Hematopoietic multipotent progenitor cell treated with erythropoietin and hydrocortisone succinate and interleukin-3 and kit ligand, for 6 days (in vitro differentiated cells): ENCODE results near the gene MTSS2.

Experiments used
- DNase-seq: peaks from one replicate; pipeline ENCODE4 v3.0.0-alpha.2; 2015

The MTSS2 gene, protein sequence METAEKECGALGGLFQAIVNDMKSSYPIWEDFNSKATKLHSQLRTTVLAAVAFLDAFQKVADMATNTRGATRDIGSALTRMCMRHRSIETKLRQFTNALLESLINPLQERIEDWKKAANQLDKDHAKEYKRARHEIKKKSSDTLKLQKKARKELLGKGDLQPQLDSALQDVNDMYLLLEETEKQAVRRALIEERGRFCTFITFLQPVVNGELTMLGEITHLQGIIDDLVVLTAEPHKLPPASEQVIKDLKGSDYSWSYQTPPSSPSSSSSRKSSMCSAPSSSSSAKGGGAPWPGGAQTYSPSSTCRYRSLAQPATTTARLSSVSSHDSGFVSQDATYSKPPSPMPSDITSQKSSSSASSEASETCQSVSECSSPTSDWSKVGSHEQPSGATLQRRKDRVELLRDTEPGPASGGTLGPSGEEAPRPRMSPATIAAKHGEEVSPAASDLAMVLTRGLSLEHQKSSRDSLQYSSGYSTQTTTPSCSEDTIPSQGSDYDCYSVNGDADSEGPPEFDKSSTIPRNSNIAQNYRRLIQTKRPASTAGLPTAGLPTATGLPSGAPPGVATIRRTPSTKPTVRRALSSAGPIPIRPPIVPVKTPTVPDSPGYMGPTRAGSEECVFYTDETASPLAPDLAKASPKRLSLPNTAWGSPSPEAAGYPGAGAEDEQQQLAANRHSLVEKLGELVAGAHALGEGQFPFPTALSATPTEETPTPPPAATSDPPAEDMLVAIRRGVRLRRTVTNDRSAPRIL

DNA sequence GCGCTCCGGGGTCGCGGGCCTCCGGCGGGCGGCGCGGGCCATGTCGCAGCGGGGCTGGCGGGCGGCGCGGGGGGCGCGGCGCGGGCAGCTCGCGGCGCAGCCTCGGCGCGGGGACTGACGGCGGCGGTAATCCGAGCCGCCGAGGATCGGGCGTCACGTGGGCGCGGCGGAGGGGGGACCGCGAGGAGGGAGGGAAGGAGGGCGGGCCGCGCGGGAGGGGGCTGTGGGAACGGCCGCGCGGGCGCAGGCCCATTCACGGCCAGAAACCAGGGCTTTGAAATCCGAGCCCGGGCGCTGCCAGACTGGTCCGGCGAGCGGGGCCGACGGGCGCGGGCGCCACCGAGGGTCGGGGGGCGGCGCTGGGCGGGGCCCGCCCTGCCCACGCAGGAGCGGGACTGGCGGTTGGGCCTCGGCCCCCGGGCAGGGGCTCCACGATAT, at the start of gene MTSS2:
MTSS2 (minus strand) TSS at position 116 of the 438 bp plus-strand sequence. CDS start 262 bp downstream, outside the sequence.
- DNase-seq, result peak; percentile 81

DNA sequence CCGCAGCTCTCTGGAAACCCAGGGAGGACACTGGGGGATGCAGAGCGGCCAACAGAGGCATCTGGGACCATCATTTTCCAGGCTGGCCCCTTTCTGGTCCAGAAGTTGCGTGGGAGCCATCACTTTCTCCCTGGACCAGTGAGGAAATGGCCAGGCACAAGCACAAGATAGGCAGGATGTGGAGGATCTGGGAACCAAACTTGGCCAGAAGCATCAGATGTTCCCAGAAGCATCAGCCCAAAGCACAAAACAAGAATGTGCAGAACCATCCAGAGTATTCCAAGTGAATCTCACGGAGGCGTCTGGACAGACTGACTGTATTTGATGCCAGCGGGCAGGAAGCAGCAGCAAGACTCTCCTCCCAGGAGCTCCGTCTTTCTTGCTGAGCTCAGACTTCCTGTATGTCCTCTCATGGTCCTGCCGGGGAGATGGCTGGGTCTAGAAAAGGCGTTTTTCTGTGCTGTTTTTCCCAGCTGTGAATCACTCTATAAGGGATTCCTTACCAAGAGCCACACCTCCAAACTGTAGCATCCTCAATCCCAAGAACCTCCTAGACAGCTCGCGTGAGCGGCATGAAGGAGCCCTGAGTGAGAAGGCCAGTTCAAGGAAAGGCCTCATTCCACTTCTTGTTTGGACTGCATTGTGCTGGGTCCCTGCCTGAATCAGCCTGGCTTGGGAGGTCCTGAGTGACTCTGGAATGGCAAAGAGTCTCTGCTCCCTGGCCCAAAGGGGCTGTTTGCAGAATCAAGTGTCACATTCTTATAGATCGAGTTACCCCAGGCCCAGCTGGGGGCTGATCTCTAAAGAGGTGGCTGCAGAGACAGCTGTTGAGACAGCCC, 49.5 kb upstream of the MTSS2 start:
- no peak for DNase-seq

DNA sequence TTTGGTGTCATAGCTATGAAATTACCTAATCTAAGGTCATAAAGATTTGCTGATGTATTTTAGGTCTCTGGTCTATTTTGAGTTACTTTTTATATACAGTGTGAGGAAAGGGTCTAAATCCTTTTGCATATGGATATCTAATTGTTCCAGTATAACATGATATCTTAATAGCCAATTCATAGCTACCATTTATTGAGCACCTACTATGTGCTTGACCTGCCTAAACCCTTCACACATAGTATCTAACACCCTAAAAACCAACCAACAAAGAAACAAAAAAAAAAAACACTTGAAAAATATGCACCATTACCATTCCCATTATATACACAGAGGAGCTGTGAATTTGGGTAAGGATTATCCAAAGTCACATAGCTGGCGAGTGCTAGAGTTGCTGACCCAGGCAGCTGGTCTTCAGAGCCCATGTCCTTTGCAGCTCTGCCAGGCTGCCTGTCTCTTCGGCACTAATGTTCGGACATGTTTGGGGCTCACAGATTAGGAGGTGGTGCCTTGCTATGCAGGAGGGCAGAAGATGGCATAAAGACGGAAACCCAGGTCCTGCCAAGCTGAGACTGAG, 48.8 kb upstream of the MTSS2 start:
- no peak for DNase-seq

DNA sequence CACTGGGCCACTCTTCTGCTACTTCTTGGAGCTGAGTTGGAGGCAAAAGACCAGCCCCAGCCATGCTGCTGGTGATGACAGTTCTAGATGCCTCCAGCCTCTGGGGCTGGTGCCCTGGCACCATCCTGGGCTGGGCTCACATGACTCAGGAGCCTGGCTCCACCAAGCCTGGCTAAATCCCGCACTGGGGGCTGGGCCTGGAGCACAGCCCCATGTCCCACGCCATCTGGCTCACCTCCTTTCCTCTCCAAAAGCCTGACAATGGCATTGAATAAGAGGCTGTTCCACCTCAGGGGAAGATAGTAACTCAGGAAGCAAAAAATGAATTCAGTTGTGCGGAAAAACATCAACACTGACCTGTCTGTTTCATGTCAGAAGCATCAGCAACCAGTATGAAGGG, 45.1 kb upstream of the MTSS2 start:
- no peak for DNase-seq

DNA sequence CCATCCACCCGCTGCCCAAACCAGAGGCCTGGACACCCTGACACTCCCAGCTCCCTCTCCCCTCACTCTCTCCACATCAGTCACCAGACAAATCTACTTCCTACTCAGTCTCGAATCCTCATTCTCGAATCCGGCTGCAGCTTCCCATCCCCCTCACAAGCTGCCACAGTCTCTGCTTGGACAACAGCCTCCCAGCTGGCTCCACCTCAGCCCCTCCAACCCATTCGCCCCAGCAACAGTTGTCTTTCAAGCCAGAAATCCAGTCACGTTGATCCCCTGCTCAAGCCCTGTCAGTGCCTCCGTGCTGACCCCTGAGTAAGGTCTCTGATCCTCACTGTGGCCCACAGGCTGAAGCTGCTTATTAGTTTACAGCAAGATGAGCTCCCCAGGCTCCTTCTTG, 44.2 kb upstream of the MTSS2 start:
- no peak for DNase-seq

DNA sequence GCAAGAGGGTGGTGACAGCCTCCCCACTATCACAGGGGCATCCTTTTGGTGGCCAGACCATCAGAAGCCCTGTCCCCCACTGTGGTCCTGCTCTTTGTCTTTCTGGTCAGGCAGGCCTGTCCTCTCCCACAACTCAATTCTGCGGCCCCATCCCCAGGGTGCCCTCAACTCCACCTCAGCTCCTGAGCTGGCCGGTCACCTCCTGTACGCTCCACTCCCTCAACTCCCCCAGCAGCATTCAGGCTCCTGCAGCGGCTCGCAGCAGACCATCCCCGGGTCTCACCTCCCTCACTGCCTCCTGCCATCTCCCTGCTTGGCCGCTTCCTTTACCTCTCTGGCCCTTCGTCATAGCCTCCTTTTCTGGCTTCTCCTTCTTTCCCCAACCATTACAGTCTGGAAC, 43.4 kb upstream of the MTSS2 start:
- no peak for DNase-seq

DNA sequence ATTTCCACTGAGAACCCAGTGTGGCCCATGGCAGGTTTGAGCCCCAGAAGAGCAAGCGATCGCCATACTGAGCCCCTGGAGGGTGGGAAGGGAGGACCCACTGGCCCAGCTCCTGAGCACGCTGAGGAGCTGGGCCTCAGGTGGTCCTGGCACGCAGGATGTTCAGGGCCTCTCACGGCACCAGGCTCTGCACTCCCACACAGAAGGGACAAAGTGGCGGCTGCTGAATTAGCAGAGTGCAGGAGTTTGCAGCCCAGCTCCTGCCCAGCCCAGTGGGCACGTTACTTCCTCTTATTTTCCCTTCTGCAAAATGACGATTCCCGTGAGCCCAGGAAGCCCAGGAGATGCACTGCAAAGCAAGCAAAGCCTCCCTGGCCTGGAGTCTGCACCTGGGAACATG, 42.3 kb upstream of the MTSS2 start:
- peak; percentile 20 for DNase-seq

DNA sequence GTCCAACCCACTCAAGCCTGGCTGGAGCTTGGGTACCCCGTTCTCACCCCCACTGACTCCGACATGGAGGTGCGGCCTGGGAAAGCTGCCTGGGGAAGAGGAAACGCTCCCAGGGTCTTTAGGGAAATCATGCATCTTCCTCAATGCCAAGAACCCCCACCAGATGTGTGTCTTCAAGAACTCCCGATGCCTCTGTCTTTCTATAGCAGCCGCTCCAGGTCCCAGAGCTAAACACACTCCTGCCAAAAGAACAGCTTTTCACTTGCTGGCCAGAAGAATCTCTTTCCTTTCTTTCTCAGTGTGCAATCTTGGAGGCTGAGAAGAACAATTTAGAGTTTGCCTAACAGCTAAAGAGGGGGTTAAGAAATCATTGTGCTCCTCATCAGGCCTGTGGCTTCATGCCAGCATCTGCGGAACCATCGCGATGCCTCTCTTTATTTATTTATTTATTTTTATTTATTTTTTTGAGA, 41.1 kb upstream of the MTSS2 start:
- DNase-seq, result no peak

DNA sequence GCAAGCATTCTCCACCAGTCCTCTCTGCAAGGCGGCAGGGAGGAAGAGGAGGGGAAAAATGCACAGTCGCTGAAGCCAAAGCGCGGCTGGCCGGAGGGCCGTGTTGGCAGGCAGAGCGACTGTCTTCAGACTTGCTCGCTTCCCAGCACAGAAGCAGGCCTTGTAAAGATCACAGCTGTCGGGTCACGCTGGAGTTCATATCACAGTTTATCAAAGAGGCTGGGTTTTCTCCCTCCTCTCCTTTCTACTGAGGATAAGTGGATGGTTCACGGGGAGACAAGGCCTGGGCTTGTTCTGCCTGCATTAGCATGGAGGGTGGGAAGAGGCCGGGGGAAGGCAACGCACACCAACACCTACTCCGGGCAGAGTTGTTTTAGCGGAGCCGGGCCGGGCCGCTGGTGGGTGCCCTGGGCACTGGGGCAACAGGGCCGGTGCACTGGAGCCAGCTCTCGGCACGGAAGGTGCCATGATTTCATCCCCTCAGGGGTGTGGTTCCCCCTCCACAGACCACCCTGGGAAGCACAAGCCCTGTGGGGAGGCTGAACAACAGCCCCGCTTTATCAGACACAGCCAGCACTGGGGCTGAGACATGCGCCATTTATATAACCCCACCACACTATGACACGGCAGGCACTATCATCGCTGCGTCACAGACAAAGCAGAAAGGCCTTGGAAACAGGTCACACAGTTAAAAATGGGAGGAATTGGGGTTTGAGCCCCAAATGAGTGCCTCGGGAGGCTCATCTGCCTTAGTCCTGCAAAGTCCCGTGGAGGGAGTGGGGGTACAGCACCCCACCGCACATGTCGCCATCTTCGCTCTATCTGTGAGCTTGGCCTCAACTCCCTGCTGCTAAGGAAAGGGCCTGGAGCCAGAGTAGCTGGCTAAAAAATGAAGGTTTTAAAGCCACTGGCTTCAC, 40.3 kb upstream of the MTSS2 start:
- DNase-seq, result peak; percentile 63

DNA sequence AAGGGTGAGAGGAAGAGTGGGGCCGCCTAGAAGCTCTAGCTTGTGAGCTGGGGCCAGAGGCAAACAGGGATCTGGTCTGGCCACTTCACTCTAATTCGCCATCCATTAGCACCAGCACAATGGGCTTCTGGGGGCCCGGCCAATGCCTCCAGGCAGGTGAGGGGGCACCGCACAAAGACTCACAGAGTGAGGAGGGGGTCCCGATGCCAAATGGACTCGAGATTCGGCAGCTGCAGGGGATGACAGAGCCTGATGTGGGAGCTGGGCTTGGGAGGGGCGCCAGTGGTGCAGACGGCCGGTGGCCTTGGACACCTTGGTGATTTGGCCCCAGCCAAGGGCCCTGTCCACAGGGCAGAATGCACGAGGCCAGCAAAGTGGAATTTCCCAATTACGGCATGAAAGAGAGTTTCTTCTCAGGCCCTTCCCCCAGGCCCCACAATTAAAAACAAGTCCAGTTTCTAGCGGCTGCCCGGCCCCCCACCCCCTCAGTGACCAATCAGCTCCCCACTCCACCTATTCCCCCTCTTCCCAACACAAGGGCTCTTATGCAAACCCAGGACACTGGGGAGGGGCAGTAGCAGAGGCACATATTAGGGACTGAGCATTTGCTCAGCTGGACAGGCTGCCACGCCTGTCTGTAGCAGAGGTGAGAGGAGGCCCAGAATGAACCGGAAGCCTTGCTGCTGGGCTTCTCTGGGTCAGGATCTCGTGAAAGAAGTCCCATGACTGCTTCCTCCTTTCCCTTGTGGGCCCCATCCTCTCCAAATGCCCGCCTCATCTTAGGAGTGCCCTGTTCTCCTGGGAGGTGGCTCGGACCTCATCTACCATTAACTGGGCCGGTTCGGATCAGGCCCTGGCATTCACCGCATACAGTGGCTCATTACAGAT, 39.4 kb upstream of the MTSS2 start:
- DNase-seq, result no peak

DNA sequence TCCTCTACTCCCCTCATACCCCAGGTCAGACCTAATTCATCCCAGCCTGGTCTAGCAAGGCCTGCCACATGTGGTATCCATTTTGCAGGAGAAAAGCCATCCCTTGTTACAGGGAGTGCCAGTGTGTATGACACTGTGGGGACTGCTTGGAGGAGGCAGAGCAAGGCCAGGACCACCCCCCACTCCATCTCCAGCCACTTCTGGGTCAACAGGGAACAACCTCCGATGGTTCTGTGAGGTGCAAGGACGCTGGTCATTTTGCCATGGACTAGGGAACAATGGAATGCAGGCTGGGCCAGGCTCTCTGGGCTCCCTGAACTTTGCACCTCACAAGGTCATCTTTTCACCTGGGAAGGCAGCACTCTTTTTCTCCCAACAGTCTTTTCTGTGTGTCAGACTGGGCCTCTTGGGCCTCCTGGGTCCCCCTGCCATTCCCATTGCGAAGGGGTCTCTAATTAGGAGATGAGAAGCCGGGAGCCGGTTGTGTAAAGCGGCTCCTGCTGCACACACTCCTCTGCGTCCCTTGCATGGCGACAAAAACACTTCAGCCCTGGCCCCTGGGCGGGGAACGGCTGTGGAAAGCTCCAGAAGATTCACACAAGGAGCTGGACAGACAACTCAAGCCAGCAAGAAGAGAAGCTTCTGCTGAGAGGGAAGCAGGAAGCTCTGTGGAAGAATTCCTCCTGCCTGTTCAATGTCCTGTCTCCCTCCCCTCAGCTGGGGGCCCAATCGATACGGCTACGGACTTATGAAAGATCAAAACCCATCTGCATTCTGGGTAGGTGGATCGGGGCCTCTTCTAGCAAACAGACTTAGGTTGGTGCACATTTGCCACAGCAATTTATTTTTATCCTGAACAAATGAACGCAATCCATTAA, 38.5 kb upstream of the MTSS2 start:
- DNase-seq, result no peak

DNA sequence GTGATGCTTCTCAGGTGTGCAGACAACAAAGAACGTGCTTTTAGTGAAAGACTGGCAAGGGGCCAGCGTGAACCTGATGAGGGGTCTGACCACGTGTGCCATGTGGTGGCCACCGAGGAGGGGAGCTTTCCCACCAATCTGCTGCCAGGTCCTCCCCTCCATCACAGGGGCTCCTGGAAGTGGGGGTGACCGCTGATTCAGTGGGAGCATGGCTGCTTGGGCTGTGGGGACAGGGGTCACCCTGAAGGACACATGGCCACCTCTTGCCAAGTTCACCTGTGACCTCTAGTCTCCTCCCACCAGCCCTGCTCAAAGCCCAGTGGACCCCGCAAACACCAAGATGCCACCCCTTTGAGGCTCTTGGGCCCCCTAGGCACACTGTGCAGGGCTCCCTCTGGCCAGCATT, 37.9 kb upstream of the MTSS2 start:
- DNase-seq, result no peak

DNA sequence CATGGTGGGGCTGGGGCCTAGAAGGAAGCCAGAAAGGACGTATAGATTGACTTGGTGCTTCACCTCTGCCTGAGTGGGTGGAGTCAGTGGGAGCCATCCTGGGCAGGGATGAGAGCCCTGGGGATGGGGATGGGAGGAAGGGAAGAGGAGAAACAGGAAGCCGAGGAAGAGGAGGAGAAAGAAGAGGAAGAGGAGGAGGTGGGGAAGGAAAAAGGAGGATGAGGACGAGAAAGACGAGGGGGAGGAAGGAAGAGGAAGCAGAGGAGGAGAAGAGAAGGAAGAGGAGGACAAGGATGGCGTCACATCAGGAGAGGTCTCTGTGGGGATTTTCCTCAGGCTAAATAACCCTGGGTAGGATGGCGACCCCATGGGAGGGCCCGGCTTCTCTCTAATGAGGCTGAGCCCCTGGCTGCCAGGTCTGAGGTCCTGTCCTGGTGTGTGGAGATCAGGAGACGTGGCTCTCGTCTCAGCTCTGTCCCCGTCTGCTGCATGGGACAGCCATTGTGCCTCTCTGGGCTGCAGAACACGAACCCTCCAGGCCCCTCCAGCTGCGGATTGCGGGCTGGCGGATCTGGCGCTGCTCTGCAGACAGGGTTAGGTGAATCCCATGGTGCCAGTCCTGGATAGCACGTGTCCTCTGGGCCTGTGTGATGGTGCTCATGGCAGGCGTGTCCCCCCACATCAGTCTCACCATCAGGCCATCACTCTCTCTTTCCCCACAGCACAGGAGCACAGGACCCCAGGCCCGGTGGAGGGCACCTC, 35.5 kb upstream of the MTSS2 start:
- DNase-seq, result no peak

DNA sequence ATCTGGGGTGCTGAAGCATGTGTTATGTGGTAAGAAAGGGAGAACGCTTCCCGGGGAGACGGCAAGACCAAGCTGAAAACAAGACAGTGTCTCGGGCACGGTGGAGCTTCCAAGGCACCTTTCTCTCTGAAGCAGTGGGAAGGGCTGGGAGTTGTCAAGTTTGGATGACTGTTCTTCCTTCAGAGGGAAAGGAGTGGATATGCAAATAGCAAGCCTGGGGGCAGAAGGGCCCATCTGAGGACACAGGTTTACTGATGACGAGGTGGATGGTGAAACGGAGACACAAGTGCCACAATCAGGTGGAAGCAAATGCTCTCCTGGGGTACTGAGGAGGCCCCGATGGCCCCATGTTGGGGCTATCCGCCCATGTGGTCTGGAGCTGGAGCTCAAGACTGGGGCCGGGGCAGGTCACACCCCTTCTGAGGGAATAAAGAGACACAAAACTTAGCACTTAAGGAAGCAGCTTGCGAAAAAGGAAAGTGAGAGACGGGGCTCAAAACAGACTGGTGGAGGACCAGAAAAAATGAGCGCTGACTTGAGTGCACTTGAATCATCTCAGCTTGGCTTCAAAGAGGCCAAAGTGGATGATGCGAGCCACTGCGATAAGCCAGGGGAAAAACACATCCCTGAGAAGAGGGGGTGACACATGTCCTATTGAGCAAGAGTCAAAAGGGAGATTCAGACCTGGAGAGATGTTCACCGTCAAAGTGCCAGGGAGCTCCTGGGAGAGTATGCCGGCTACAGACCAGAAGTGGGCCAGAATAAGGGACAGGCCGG, 34.8 kb upstream of the MTSS2 start:
- no peak for DNase-seq

DNA sequence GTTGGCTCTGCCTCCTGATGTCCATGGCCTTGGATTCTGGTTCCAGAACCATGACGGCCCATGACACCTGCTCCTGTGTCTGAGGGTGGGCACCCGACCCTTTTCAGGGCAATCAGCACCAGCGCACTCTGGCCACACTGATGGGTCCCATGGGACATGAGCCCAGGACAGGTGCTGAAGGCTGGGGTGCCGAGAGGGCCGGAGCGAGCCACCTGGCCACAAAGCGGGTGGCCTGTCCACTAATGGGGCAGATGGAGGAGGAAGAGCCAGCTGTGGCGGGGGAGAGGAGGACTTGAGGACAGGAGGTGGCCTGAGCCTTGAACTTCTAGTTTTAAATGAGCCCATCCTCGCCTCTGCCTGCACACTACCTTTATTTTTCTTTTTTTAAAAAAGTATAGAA, 31.2 kb upstream of the MTSS2 start:
- DNase-seq, result no peak

DNA sequence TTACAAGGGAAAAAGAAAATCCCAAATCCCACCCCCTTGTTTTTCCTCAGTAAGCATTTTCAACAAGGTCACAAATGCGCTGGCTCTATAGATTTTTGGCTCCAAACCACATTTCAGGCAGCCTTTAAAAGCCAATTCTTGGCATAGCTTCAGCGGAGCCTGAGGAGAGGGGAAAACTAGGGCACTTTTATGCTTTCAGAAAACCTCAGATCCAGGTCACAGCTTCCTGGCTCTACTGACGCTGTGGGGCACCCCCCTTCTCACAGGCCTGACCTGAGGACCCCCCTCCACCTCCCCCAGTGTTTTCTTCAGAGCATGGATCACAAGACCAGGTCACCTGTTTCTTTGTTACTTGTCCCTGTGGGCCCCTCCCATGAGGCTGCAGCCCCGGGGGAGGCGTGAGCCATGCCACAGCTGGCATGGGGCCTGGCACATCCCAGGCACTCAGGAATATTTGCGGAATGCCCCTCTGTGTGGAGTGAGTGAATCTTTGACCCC, 30.1 kb upstream of the MTSS2 start:
- DNase-seq, result no peak

DNA sequence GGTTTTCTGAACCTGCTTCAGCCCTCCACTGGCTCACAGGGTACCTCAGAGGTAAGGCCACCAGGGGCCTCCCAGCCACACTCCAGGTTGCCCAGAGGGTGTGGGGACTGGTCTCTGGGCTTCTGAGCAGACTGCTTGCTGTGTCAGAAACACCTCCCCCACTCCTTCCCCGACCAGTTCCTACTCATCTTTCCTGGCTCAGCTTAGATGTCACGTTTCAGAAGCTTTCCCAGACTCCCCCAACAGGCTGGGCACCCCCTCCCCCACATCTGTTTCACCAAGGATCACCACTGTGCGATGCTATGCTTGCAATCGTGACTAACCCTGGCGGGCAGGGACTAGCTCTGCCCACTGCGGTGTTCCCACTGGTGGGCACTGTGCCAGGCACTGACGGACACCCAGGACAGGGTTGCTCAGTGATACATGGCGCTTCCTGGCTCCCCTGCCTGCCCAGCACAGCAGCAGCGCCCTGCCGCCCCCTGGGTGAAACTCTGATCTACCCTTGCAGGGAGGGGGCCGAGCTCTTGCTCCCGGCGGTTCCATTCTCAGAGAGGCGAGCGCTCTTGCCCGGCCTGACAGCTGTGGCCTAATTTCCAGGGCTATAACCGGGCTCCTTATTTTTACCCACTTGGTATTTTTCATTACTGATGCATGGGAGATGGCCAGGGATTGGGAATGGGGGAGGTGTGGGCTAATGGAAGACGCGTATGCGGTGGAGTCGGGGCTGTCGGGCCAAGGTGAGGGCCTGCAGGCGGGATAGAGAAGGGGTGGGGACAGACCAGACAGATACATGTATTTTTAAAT, 29.4 kb upstream of the MTSS2 start:
- DNase-seq, result peak; percentile 12
